NT2/D1 (cell line): ENCODE results near the gene TNNC2.

Experiments used
- SUZ12 ChIP-seq: IDR thresholded peaks from 2 replicates; pipeline ENCODE4 v1.6.1; 2011; ENCODE audit not compliant: insufficient read length, insufficient read depth; ENCODE audit errors: extremely low read depth
- YY1 ChIP-seq: IDR thresholded peaks from 2 replicates; pipeline ENCODE4 v1.6.1; 2011; ENCODE audit not compliant: insufficient read length, insufficient read depth
- ZNF274 ChIP-seq: IDR thresholded peaks from 2 replicates; pipeline ENCODE4 v1.6.1; 2011; ENCODE audit warnings: mild to moderate bottlenecking, low read depth, low read length

- TF ChIP-seq ZNF274 (no peak), YY1 (no peak), SUZ12 (no peak)
Observed at GRCh38 chr20:45850926-45851325, 23.8 kb upstream of the TNNC2 start.
